Endothelial cell of umbilical vein (primary cell): ENCODE data around the gene LRRC14B. TPM values are rescaled to one million over a fixed set of nuclear protein-coding genes. Genes with fewer than 3 reads are reported as not detected.

Source experiments
- BruUV-seq: library from RNA; stranded (reverse); fragments of 400-500 nt; replicated peaks from 2 replicates; lab custom pipeline; 2021; lab: Mats Ljungman, UMichigan
- CTCF ChIA-PET: fragments of 300-600, 350-600 bp; sonication (Branson Sonifier 250); formaldehyde crosslinking; loops from one replicate; lab custom pipeline; 2021; ENCODE audit warnings: antibody characterized with exemption, inconsistent platforms; lab: Charles Lee
- POLR2A ChIA-PET: fragments of 300-600, 350-600 bp; sonication (Branson Sonifier 250); formaldehyde crosslinking; loops from one replicate; lab custom pipeline; 2021; ENCODE audit warnings: antibody characterized with exemption, inconsistent platforms; lab: Charles Lee
- DNase-seq: peaks from one replicate; pipeline ENCODE4 v3.0.0-alpha.2; 2011; ENCODE audit warnings: low read depth, low spot score
- FAIRE-seq: peaks from 2 replicates; lab custom pipeline; 2011; peaks lifted over from hg19 to GRCh38; lab: Jason Lieb, UNC
- H2AFZ ChIP-seq: 2 replicates; pipeline ENCODE4 v1.6.0; 2012; ENCODE audit warnings: low read depth, low read length, control low read depth, inconsistent platforms
- H3K27ac ChIP-seq: 2 replicates; pipeline ENCODE4 v1.5.1; 2011; ENCODE audit warnings: low read depth, mild to moderate bottlenecking, control low read depth, low read length, moderate library complexity; ENCODE audit not compliant: insufficient read depth
- H3K27me3 ChIP-seq, 2 experiments: 2 replicates each; pipeline versions ENCODE4 v1.6.0 to v1.6.1; 2011; ENCODE audit warnings: low read length in 2 of 2, mixed read lengths in 1 of 2; ENCODE audit not compliant: control insufficient read depth in 2 of 2, insufficient read depth in 2 of 2
- H3K36me3 ChIP-seq, 2 experiments: 2 replicates in 1 of 2; 3 replicates in 1 of 2; pipeline ENCODE4 v1.5.1; 2011; ENCODE audit warnings: low read length in 2 of 2, mild to moderate bottlenecking in 1 of 2, moderate library complexity in 1 of 2; ENCODE audit not compliant: control insufficient read depth in 2 of 2, insufficient read depth in 2 of 2; ENCODE audit errors: extremely low read depth in 1 of 2
- H3K4me1 ChIP-seq: 3 replicates; pipeline ENCODE4 v1.5.1; 2011; ENCODE audit warnings: mild to moderate bottlenecking, low read length; ENCODE audit not compliant: control insufficient read depth, insufficient read depth; ENCODE audit errors: extremely low read depth
- H3K4me2 ChIP-seq: 2 replicates; pipeline ENCODE4 v1.6.1; 2011; ENCODE audit warnings: low read length, control low read depth, mixed read lengths; ENCODE audit not compliant: insufficient read depth
- H3K4me3 ChIP-seq, 3 experiments: fragments of 200-600 bp in 1 of 3; sonication (generic), shearing (Covaris generic) in 1 of 3; replicated peaks in 1 of 3; 2 replicates each; pipeline ENCODE4 v1.5.1; 2011 to 2016; ENCODE audit warnings: control low read depth in 3 of 3, low read length in 3 of 3, mild to moderate bottlenecking in 2 of 3, inconsistent platforms in 1 of 3, low read depth in 1 of 3, moderate library complexity in 1 of 3; ENCODE audit not compliant: insufficient read depth in 1 of 3
- H3K79me2 ChIP-seq: 2 replicates; pipeline ENCODE4 v1.6.0; 2012; ENCODE audit warnings: low read length, inconsistent platforms; ENCODE audit not compliant: control insufficient read depth, insufficient read depth
- H3K9ac ChIP-seq: replicated peaks from 2 replicates; pipeline ENCODE3; 2011; ENCODE audit warnings: low read length, control low read depth; ENCODE audit not compliant: insufficient read depth; ENCODE audit errors: extremely low read depth
- H3K9me1 ChIP-seq: replicated peaks from 3 replicates; pipeline ENCODE4 v1.6.0; 2011; ENCODE audit warnings: mild to moderate bottlenecking, low read length; ENCODE audit not compliant: control insufficient read depth, insufficient read depth; ENCODE audit errors: extremely low read depth
- H3K9me3 ChIP-seq: replicated peaks from 2 replicates; pipeline ENCODE4 v1.5.1; 2012; ENCODE audit warnings: low read length, inconsistent platforms; ENCODE audit not compliant: control insufficient read depth, insufficient read depth
- H4K20me1 ChIP-seq: replicated peaks from 2 replicates; pipeline ENCODE3; 2011; ENCODE audit warnings: mild to moderate bottlenecking, low read length; ENCODE audit not compliant: control insufficient read depth, insufficient read depth; ENCODE audit errors: extremely low read depth
- CTCF ChIP-seq, 2 donors: IDR thresholded peaks; 1 replicate in 1 of 2; 2 replicates in 1 of 2; pipeline ENCODE4 v1.5.1; 2011; ENCODE audit warnings: low read length in 2 of 2, mild to moderate bottlenecking in 2 of 2, moderate library complexity in 2 of 2, control low read depth in 1 of 2, inconsistent platforms in 1 of 2, low read depth in 1 of 2; ENCODE audit not compliant: insufficient read depth in 1 of 2; ENCODE audit errors: extremely low read depth in 1 of 2
- EZH2 ChIP-seq: IDR thresholded peaks from 2 replicates; pipeline ENCODE4 v1.6.1; 2012; ENCODE audit warnings: borderline replicate concordance, low read depth, mild to moderate bottlenecking, moderate library complexity, low read length, inconsistent platforms; ENCODE audit not compliant: severe bottlenecking
- FOS ChIP-seq: IDR thresholded peaks from 2 replicates; pipeline ENCODE4 v1.6.1; 2011; ENCODE audit warnings: mild to moderate bottlenecking, low read length, moderate library complexity, borderline replicate concordance; ENCODE audit not compliant: insufficient read depth
- GATA2 ChIP-seq: IDR thresholded peaks from 2 replicates; pipeline ENCODE4 v1.7.0; 2011; ENCODE audit warnings: low read depth, mild to moderate bottlenecking, moderate library complexity, mixed read lengths, low read length; ENCODE audit not compliant: insufficient read length, insufficient read depth
- JUN ChIP-seq: IDR thresholded peaks from 2 replicates; pipeline ENCODE4 v1.6.1; 2011; ENCODE audit warnings: borderline replicate concordance, low read depth; ENCODE audit not compliant: insufficient read length, insufficient read depth
- MAX ChIP-seq: IDR thresholded peaks from 2 replicates; pipeline ENCODE4 v1.6.1; 2011; ENCODE audit not compliant: insufficient read depth, insufficient read length
- MYC ChIP-seq: IDR thresholded peaks from one replicate; pipeline ENCODE4 v1.6.1; 2011; ENCODE audit warnings: mild to moderate bottlenecking, low read depth, low read length
- POLR2A ChIP-seq: IDR thresholded peaks from 2 replicates; pipeline ENCODE4 v1.6.1; 2012; ENCODE audit warnings: low read depth, mild to moderate bottlenecking, control low read depth, low read length
- POLR2AphosphoS5 ChIP-seq: IDR thresholded peaks from 2 replicates; pipeline ENCODE4 v1.6.1; 2012; ENCODE audit warnings: low read depth, mild to moderate bottlenecking, control low read depth, low read length, moderate library complexity; ENCODE audit not compliant: insufficient read depth
- dilution Hi-C: fragments of 300-500 bp; cut with MboI; formaldehyde crosslinking; loops from one replicate; pipeline ENCODE4 v1.15.0; 2019; ENCODE audit warnings: low sequenced_read_pairs; ENCODE audit not compliant: extremely low pct_ligation_motif_present
- intact Hi-C: fragments of 100-400 bp; cut with micrococcal nuclease; formaldehyde crosslinking; loops from one replicate; pipeline ENCODE4 v1.10.0; 2022
- polyA plus RNA-seq, 4 experiments: library from polyadenylated mRNA; depleted of rRNA in 3 of 4; stranded (reverse) in 3 of 4; unstranded in 1 of 4; fragments of >200 nt; gene quantifications; 2 replicates each; pipeline versions ENCODE4 v1.2.1 to v1.2.3, GENCODE V29; 2011 to 2012; ENCODE audit warnings: missing spikeins in 1 of 4
- total RNA-seq: library from RNA; stranded (reverse); gene quantifications from 2 replicates; pipeline ENCODE4 v1.2.3, GENCODE V29; 2021

LRRC14B gene
- total and polyA plus RNA-seq, 2 donors (not counting 3 experiments of a cell fraction or from before 2014, with no cell fraction given), result not detected

- peaks cover 0 to 5% of the 10 kb centered on the region in 2 experiments for H3K27me3 ChIP-seq
- H3K79me2 ChIP-seq, result no peaks in the 10 kb centered on the region
- no peaks in the 10 kb centered on the region for H3K36me3 ChIP-seq
- no peak overlapping the region for H2AFZ ChIP-seq
- H3K4me1 ChIP-seq, result no peaks in the 10 kb centered on the region
- H3K27ac ChIP-seq, result no peak overlapping the region
- no TSS peak for BruUV-seq
- TF ChIP-seq MYC (no peak), FOS (peak; percentile 30)
- no peaks in the 10 kb centered on the region for H4K20me1 ChIP-seq
- FAIRE-seq, result no peak
- ChIA-PET POLR2A (no interaction called here), CTCF (interaction anchor here (0.7 to 1.5 kb wide), 3 partner anchors 34 to 89 kb away, joined by 3 to 5 read pairs (median 4); no protein-coding TSS in a partner anchor)
- H3K4me3 ChIP-seq, result no peak overlapping the region
- dilution Hi-C loops, result no loop called here
- peak; percentile 38 for DNase-seq
- no peaks in the 10 kb centered on the region for H3K9me3 ChIP-seq
- H3K4me2 ChIP-seq, result no peak overlapping the region
- intact Hi-C loops, result no loop called here
- no peak overlapping the region for H3K9ac ChIP-seq
- no peaks in the 10 kb centered on the region for H3K9me1 ChIP-seq
Measured at GRCh38 chr5:154236-154635, 37.1 kb upstream of the LRRC14B start.

- intact Hi-C loops (no loop called here), dilution Hi-C loops (no loop called here)
- ChIA-PET POLR2A (no interaction called here), CTCF (interaction anchor here (0.7 to 1.5 kb wide), 3 partner anchors 34 to 90 kb away, joined by 3 to 5 read pairs (median 4); no protein-coding TSS in a partner anchor)
- no peaks in the 10 kb centered on the region for H3K9me1 ChIP-seq
- no peaks in the 10 kb centered on the region for H3K36me3 ChIP-seq
- no peak overlapping the region for H3K4me2 ChIP-seq
- no peaks in the 10 kb centered on the region for H3K9me3 ChIP-seq
- no peak for TF ChIP-seq CTCF (IDR thresholded peaks at IDR 0.05; ENCODE audit: extremely low read depth in 1 of 2, insufficient read depth in 1 of 2, low read depth in 1 of 2, low read length in 2 of 2)
- no peak for TF ChIP-seq POLR2A
- no peak for TF ChIP-seq EZH2
- no peak for TF ChIP-seq FOS
- no peak for TF ChIP-seq GATA2
- no peak for TF ChIP-seq MYC
- no peak for TF ChIP-seq JUN
- TF ChIP-seq MAX, result no peak
- TF ChIP-seq POLR2AphosphoS5, result no peak
- FAIRE-seq (no peak), DNase-seq (no peak)
- peaks cover 0 to 5% of the 10 kb centered on the region in 2 experiments for H3K27me3 ChIP-seq
- H3K4me3 ChIP-seq, result no peak overlapping the region
- H2AFZ ChIP-seq, result no peak overlapping the region
- H3K27ac ChIP-seq, result no peak overlapping the region
- no peaks in the 10 kb centered on the region for H3K79me2 ChIP-seq
- no peaks in the 10 kb centered on the region for H3K4me1 ChIP-seq
- no peak overlapping the region for H3K9ac ChIP-seq
- no TSS peak for BruUV-seq
- H4K20me1 ChIP-seq, result no peaks in the 10 kb centered on the region
Measured at GRCh38 chr5:154826-155225, 36.5 kb upstream of the LRRC14B start.
